Glutamatergic neuron (in vitro differentiated cells): ENCODE results near the gene ZNF503. TPM values are rescaled to one million over a fixed set of nuclear protein-coding genes. Genes with fewer than 3 reads are reported as not detected.

Source experiments
- DNase-seq: peaks from one replicate; pipeline ENCODE4 v3.0.0; 2022
- H3K27ac Mint-ChIP-seq: one replicate; pipeline ENCODE4 v1.8.0; 2020; ENCODE audit warnings: mild to moderate bottlenecking, mixed read lengths, inconsistent platforms; ENCODE audit not compliant: unreplicated experiment
- H3K27me3 Mint-ChIP-seq: one replicate; pipeline ENCODE4 v1.8.0; 2020; ENCODE audit warnings: mild to moderate bottlenecking, moderate library complexity, mixed read lengths, inconsistent platforms; ENCODE audit not compliant: unreplicated experiment
- H3K36me3 Mint-ChIP-seq: one replicate; pipeline ENCODE4 v1.8.0; 2020; ENCODE audit warnings: mild to moderate bottlenecking, mixed read lengths, inconsistent platforms; ENCODE audit not compliant: unreplicated experiment
- H3K4me1 Mint-ChIP-seq: one replicate; pipeline ENCODE4 v1.8.0; 2020; ENCODE audit warnings: mild to moderate bottlenecking, low read depth, mixed read lengths, inconsistent platforms; ENCODE audit not compliant: unreplicated experiment
- H3K4me3 Mint-ChIP-seq: one replicate; pipeline ENCODE4 v1.8.0; 2020; ENCODE audit warnings: mild to moderate bottlenecking, mixed read lengths, inconsistent platforms; ENCODE audit not compliant: unreplicated experiment
- H3K9me3 Mint-ChIP-seq: one replicate; pipeline ENCODE4 v1.8.0; 2020; ENCODE audit warnings: mild to moderate bottlenecking, moderate library complexity, mixed read lengths, inconsistent platforms; ENCODE audit not compliant: unreplicated experiment
- CTCF ChIP-seq: fragments of 200-600 bp; sonication (generic); IDR thresholded peaks from one replicate; pipeline ENCODE4 v1.5.0; 2021; ENCODE audit not compliant: partially characterized antibody, unreplicated experiment
- total RNA-seq: library from RNA; stranded (reverse); fragmentation: NEBNext Ultra II Directional; extraction: Animal tissue kit (Norgen Biotek cat#: 25700); gene quantifications from one replicate; pipeline ENCODE4 v1.2.1, GENCODE V29; 2021; ENCODE audit not compliant: unreplicated experiment

Gene ZNF503
- total RNA-seq, 1 donor from 2014 or later = 5.6 TPM

- no peak for DNase-seq
- H3K9me3 Mint-ChIP-seq = peaks cover 2% of the 10 kb centered on the region
- H3K4me1 Mint-ChIP-seq = peaks cover 2% of the 10 kb centered on the region
- H3K4me3 Mint-ChIP-seq = no peak overlapping the region
- H3K27ac Mint-ChIP-seq = no peak overlapping the region
- no peak for TF ChIP-seq CTCF
- H3K36me3 Mint-ChIP-seq = no peaks in the 10 kb centered on the region
- peaks cover 9% of the 10 kb centered on the region for H3K27me3 Mint-ChIP-seq
Measured at GRCh38 chr10:75428434-75429158, 27.0 kb upstream of the ZNF503 start.

GRCh38 chr10:75427951-75428350 lies 26.4 kb upstream of the ZNF503 start:
- Mint-ChIP-seq H3K27ac (no peak overlapping the region), H3K4me3 (no peak overlapping the region), H3K4me1 (peaks cover 2% of the 10 kb centered on the region), H3K36me3 (no peaks in the 10 kb centered on the region), H3K27me3 (peaks cover 12% of the 10 kb centered on the region), H3K9me3 (peaks cover 2% of the 10 kb centered on the region)
- no peak for DNase-seq
- TF ChIP-seq CTCF = no peak

DNA sequence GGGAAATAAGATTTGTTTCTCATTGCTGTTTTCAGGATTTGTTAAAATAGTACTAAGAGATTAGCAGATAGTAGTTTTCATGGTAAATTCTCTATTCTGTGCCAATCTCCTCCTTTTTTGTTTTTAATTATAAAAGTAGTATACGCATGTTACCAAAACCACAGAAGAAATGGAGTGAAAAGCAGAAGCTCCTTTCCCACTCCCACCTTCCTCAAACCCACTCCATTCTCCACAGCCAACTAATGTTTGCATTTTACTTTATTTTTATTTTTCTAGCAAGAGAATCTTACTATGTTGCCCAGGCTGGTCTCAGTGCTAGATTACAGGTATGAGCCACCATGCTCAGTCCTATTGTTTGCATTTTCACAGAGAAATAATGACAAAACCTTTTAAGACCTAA lies 25.3 kb upstream of the ZNF503 start:
- H3K9me3 Mint-ChIP-seq = peaks cover 1% of the 10 kb centered on the region
- no peaks in the 10 kb centered on the region for H3K36me3 Mint-ChIP-seq
- no peak for DNase-seq
- peaks cover 2% of the 10 kb centered on the region for H3K4me1 Mint-ChIP-seq
- peaks cover 10% of the 10 kb centered on the region for H3K27me3 Mint-ChIP-seq
- no peak overlapping the region for H3K27ac Mint-ChIP-seq
- TF ChIP-seq CTCF = no peak
- H3K4me3 Mint-ChIP-seq = no peak overlapping the region

DNA sequence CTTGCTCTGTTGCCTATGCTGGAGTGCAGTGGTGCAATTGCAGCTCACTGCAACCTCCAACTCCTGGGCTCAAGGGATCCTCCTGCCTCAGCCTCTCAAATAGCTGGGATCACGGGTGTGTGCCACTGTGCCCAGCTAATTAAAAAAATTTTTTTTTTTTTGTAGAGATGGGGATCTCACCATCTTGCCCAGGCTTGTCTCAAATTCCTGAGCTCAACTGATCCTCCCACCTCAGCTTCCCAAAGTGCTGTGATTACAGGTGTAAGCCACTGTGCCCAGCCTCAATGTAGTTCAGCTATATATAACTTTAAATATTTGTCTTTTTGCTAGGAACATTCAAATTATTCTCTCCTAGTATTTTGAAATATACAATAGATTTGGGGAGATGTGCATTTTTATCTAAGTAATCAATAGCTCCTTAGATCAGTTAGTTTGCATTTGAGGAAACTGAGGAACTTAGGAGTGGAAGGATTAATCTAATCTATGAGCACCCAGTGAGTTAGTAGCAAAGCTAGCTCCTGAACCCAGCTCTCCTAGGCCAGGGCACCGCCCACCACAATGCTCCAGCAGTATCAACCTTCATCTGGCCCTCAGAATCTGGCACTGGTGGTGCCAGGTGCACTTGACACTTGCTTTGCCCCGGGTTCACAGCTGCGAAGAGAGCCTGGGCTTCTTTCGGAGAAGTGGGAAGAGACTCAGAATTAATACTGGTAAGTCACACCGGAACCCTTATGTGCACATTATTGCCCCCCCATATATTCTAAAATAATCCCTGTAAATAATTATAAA lies 23.9 kb upstream of the ZNF503 start:
- no peak overlapping the region for H3K27ac Mint-ChIP-seq
- H3K4me1 Mint-ChIP-seq = peaks cover under 1% of the 10 kb centered on the region
- peaks cover 9% of the 10 kb centered on the region for H3K27me3 Mint-ChIP-seq
- H3K4me3 Mint-ChIP-seq = no peak overlapping the region
- H3K9me3 Mint-ChIP-seq = no peaks in the 10 kb centered on the region
- DNase-seq = no peak
- TF ChIP-seq CTCF = no peak
- H3K36me3 Mint-ChIP-seq = no peaks in the 10 kb centered on the region

DNA sequence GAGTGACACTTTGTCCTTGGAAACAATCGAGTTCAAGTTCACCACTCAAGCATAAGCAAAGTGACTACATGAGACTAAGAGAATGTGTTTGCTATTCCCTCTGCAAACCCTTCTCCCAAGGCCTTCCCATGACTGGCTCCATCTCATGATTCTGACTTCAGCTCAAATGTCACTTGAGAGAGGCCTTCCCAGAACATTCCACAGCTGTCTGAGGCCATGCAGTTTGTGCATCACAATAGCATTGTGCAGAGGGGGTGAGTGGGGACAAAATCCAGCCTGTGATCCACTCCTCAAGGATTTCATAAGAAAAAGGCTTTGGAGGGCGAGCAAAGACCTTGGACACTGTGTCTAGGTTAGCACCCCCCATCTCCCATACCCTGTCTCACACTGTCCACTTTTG lies 23.0 kb upstream of the ZNF503 start:
- H3K4me1 Mint-ChIP-seq = no peaks in the 10 kb centered on the region
- H3K27me3 Mint-ChIP-seq = peaks cover 6% of the 10 kb centered on the region
- DNase-seq = no peak
- peaks cover under 1% of the 10 kb centered on the region for H3K36me3 Mint-ChIP-seq
- no peak for TF ChIP-seq CTCF
- H3K27ac Mint-ChIP-seq = no peak overlapping the region
- H3K4me3 Mint-ChIP-seq = no peak overlapping the region
- H3K9me3 Mint-ChIP-seq = no peaks in the 10 kb centered on the region
